HG03378 (cell line): ENCODE measurements around the gene KANSL2.

Experiments
- ATAC-seq: cut with Tn5 transposase; IDR thresholded peaks from one replicate; pipeline ENCODE4 v1.9.1; 2021; ENCODE audit warnings: mild to moderate bottlenecking, moderate library complexity; ENCODE audit not compliant: unreplicated experiment

The KANSL2 gene

DNA sequence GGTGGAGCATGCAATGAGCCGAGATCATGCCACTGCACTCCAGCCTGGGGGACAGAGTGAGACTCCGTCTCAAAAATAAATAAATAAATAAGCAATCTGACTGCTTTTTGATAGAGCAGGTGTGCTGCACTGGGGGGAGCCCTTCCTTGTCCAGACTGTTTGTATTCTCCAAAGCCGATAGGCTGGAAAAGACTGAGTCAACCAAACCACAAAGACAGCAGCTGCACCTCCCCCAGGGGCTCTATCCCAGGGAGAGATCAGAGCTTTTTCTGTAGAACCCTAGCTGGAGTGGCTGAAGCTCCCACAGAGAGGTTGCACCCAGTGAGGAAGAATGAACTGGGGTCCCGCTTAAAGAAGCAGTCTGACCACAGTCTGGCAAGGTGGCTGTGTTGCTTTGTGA, 66.4 kb downstream of the KANSL2 start:
- no peak for ATAC-seq

DNA sequence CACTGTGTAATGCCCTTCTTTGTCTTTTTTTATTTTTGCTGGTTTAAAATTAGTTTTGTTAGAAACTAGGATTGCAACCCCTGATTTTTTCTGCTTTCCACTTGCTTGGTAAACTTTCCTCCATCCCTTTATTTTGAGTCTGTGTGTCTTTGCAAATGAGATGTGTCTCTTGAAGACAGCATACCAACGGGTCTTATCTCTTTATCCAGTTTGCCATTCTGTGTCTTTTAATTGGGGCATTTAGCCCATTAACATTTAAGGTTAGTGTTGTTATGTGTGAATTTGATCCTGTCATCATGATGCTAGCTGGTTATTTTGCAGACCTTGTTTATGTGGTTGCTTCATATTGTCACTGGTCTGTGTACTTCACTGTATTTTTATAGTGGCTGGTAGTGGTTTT, 68.7 kb downstream of the KANSL2 start:
- ATAC-seq: no peak
